HepG2 (cell line): ENCODE measurements around the gene KDM2B.

ENCODE experiments used
- CAMTA2 ChIP-seq: sonication (generic); formaldehyde crosslinking; IDR thresholded peaks from 2 replicates; pipeline ENCODE4 v1.4.0; 2020; ENCODE audit warnings: mild to moderate bottlenecking, missing genetic modification reagents, borderline replicate concordance
- CBX2 ChIP-seq, 2 experiments: fragments of 200-600 bp in 1 of 2; sonication (generic); formaldehyde crosslinking in 1 of 2; IDR thresholded peaks; 2 replicates each; pipeline versions ENCODE4 v1.7.0 to v1.8.1; 2018 to 2022; ENCODE audit warnings: low read depth in 2 of 2, low read length in 1 of 2, mild to moderate bottlenecking in 1 of 2, missing genetic modification reagents in 1 of 2
- CBX5 ChIP-seq: sonication (generic); formaldehyde crosslinking; IDR thresholded peaks from 2 replicates; pipeline ENCODE4 v1.4.0; 2020; ENCODE audit warnings: missing genetic modification reagents, borderline replicate concordance
- CEBPB ChIP-seq: IDR thresholded peaks from 2 replicates; pipeline ENCODE4 v1.6.1; 2011; ENCODE audit warnings: low read depth, low read length, improper control_type of control experiment, borderline replicate concordance
- SCMH1 ChIP-seq: sonication (generic); formaldehyde crosslinking; IDR thresholded peaks from 2 replicates; pipeline ENCODE4 v1.9.0; 2021; ENCODE audit warnings: missing genetic modification reagents, mild to moderate bottlenecking, borderline replicate concordance
- SETDB1 ChIP-seq: sonication (generic); formaldehyde crosslinking; IDR thresholded peaks from 2 replicates; pipeline ENCODE4 v1.5.1; 2020; ENCODE audit warnings: missing genetic modification reagents, mild to moderate bottlenecking, borderline replicate concordance
- STAT6 ChIP-seq: sonication (generic); formaldehyde crosslinking; IDR thresholded peaks from 2 replicates; pipeline ENCODE4 v1.4.0; 2020; ENCODE audit warnings: missing genetic modification reagents, mild to moderate bottlenecking, borderline replicate concordance
- TEAD3 ChIP-seq: optimal IDR thresholded peaks from 2 replicates; pipeline ENCODE3; 2016; ENCODE audit warnings: borderline replicate concordance
- ZNF274 ChIP-seq: sonication (generic); formaldehyde crosslinking; IDR thresholded peaks from 2 replicates; pipeline ENCODE4 v1.5.1; 2020; ENCODE audit warnings: mild to moderate bottlenecking, missing genetic modification reagents
- ZNF33B ChIP-seq: sonication (generic); formaldehyde crosslinking; IDR thresholded peaks from 2 replicates; pipeline ENCODE4 v1.5.1; 2020; ENCODE audit warnings: mild to moderate bottlenecking, missing genetic modification reagents
- TF ChIP-seq, protein P1 (sequence below): sonication (generic); formaldehyde crosslinking; IDR thresholded peaks from 2 replicates; pipeline ENCODE4 v1.5.0; 2020; ENCODE audit warnings: mild to moderate bottlenecking, missing genetic modification reagents, moderate library complexity
- TF ChIP-seq, protein P2 (sequence below): IDR thresholded peaks from 2 replicates; pipeline ENCODE4 v1.6.1; 2012; ENCODE audit warnings: inconsistent platforms
- TF ChIP-seq, protein P3 (sequence below), 2 experiments: IDR thresholded peaks; 2 replicates each; pipeline ENCODE4 v1.6.1; 2011 to 2012; ENCODE audit warnings: low read length in 2 of 2, borderline replicate concordance in 1 of 2, low read depth in 1 of 2, mild to moderate bottlenecking in 1 of 2, moderate library complexity in 1 of 2

- TF ChIP-seq TEAD3 = no peak
- no peak for TF ChIP-seq CEBPB
- peak; percentile 72 for TF ChIP-seq CAMTA2 (CRISPR knock-in tag)
- TF ChIP-seq ZNF274 (CRISPR knock-in tag) = peak; percentile 81
- TF ChIP-seq STAT6 = no peak
- TF ChIP-seq, protein P1, sequence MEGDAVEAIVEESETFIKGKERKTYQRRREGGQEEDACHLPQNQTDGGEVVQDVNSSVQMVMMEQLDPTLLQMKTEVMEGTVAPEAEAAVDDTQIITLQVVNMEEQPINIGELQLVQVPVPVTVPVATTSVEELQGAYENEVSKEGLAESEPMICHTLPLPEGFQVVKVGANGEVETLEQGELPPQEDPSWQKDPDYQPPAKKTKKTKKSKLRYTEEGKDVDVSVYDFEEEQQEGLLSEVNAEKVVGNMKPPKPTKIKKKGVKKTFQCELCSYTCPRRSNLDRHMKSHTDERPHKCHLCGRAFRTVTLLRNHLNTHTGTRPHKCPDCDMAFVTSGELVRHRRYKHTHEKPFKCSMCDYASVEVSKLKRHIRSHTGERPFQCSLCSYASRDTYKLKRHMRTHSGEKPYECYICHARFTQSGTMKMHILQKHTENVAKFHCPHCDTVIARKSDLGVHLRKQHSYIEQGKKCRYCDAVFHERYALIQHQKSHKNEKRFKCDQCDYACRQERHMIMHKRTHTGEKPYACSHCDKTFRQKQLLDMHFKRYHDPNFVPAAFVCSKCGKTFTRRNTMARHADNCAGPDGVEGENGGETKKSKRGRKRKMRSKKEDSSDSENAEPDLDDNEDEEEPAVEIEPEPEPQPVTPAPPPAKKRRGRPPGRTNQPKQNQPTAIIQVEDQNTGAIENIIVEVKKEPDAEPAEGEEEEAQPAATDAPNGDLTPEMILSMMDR (CRISPR knock-in tag) = no peak; the same call in 1 of the 2 replicates
- peak; percentile 57; the same call in 1 of the 2 replicates for TF ChIP-seq ZNF33B
- TF ChIP-seq CBX5 (CRISPR knock-in tag) = no peak
- no peak for TF ChIP-seq SETDB1 (CRISPR knock-in tag)
- TF ChIP-seq, protein P2, sequence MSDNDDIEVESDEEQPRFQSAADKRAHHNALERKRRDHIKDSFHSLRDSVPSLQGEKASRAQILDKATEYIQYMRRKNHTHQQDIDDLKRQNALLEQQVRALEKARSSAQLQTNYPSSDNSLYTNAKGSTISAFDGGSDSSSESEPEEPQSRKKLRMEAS = peak; percentile 92
- TF ChIP-seq, protein P3, sequence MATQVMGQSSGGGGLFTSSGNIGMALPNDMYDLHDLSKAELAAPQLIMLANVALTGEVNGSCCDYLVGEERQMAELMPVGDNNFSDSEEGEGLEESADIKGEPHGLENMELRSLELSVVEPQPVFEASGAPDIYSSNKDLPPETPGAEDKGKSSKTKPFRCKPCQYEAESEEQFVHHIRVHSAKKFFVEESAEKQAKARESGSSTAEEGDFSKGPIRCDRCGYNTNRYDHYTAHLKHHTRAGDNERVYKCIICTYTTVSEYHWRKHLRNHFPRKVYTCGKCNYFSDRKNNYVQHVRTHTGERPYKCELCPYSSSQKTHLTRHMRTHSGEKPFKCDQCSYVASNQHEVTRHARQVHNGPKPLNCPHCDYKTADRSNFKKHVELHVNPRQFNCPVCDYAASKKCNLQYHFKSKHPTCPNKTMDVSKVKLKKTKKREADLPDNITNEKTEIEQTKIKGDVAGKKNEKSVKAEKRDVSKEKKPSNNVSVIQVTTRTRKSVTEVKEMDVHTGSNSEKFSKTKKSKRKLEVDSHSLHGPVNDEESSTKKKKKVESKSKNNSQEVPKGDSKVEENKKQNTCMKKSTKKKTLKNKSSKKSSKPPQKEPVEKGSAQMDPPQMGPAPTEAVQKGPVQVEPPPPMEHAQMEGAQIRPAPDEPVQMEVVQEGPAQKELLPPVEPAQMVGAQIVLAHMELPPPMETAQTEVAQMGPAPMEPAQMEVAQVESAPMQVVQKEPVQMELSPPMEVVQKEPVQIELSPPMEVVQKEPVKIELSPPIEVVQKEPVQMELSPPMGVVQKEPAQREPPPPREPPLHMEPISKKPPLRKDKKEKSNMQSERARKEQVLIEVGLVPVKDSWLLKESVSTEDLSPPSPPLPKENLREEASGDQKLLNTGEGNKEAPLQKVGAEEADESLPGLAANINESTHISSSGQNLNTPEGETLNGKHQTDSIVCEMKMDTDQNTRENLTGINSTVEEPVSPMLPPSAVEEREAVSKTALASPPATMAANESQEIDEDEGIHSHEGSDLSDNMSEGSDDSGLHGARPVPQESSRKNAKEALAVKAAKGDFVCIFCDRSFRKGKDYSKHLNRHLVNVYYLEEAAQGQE (IDR thresholded peaks at IDR 0.05; ENCODE audit: borderline replicate concordance in 1 of 2, low read depth in 1 of 2, low read length in 2 of 2) = no peak
- TF ChIP-seq CBX2 (IDR thresholded peaks at IDR 0.05; ENCODE audit: low read depth, low read length) = no peak
- TF ChIP-seq CBX2 (CRISPR knock-in tag; IDR thresholded peaks at IDR 0.05; ENCODE audit: low read depth) = no peak
- TF ChIP-seq SCMH1 (CRISPR knock-in tag) = no peak
These were observed 43.7 kb downstream of the KDM2B start for GRCh38 chr12:121536899-121537813.
